ENCODE measurements around the gene LBHD1.
"Not testable (repeated sequence)": the region's sequence is repeated elsewhere in the genome, so short reads cannot be mapped to it uniquely, and the experiment has no call there.

LBHD1 gene

GRCh38 chr11:62622476-62623089, 49.5 kb downstream of the LBHD1 start:
- H3K36me3 Mint-ChIP-seq (ENCODE audit: low read depth) = peaks cover 38% of the 10 kb centered on the region
- peak overlapping the region; percentile 97 for H3K27ac Mint-ChIP-seq
- peak overlapping the region; percentile 81 for H3K4me3 Mint-ChIP-seq
- no peaks in the 10 kb centered on the region for H3K27me3 Mint-ChIP-seq (ENCODE audit: low read depth)
- no peaks in the 10 kb centered on the region for H3K9me3 Mint-ChIP-seq
- H3K4me1 Mint-ChIP-seq (ENCODE audit: low read depth) = peaks cover 22% of the 10 kb centered on the region

DNA sequence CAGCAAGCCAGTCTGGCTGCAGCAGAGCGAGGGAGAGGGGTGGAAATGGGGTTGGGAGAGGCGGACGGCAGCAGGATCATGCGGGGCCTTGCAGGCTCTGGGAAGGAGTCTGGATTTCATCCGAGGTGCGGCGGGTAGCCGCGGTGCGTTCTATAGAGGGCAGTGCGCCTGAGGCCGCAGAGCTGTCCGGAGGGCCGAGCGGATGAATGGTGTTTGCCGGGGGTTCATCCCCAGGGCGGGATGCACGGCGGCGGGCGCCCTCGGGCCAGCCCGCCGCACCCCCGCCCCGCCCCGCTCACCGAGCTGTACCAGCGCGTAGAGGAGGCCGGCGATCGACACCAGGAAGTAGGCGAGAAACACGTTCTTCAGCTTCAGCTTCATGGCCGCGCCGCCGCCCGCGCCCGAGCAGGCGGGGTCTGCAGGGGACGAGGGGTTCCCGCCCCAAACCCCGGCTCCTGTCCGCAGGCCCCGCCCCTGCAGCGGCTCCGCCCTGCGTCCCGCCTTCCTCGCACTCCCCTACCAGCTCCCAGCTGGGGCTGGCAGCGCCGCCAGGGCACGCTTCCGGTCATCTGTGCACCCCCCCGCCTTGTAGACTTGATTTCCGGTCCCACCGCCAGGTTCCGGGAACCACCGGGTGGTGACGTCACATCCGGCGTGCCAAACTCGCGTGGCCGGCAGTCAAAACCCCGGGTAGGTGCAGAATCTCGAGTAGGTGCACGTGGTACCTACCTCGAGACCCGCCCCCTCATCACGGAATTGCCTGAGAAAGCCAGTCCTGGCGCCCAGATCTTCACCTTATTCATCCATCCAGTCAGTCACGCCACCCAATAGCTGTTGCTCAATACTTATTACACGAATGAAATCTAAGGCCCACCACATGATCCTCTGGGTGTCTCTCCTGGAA, 50.2 kb downstream of the LBHD1 start, which contains the start of gene B3GAT3:
Gene B3GAT3, minus strand, starts transcription at position 420 of the 904 bp plus-strand sequence. Its CDS starts 39 bp downstream, at position 381.
- H3K36me3 Mint-ChIP-seq (ENCODE audit: low read depth) = peaks cover 36% of the 10 kb centered on the region
- no peaks in the 10 kb centered on the region for H3K9me3 Mint-ChIP-seq
- H3K27me3 Mint-ChIP-seq (ENCODE audit: low read depth) = no peaks in the 10 kb centered on the region
- peak within 1 kb of the TSS; percentile 99 for H3K27ac Mint-ChIP-seq
- H3K4me3 Mint-ChIP-seq = peak within 1 kb of the TSS; percentile 90
- peaks cover 22% of the 10 kb centered on the region for H3K4me1 Mint-ChIP-seq (ENCODE audit: low read depth)

DNA sequence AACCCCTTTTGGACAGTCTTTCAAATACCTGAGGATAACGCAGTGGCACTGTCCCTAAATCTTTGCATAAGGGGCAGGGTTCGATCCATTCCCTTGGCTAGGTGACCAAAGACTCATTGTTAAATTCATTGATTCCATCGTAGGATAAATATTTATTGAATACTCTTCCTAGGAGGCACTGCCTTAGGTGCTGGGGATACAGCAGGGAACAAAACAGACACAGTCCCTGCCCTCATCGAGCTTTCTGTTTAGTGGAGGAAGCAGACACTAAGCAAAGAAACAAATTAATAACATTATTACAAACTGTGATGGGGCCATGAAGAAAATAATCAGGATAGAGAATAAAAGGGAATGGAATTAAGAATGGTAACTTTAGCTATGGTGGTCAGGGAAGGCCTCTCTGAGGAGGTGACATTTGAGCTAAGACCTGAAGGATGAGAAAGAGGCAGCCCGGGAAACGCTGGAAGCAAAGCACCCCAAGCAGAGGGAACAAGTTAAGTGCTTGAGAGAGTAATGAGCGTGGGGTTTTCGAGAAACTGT, 51.0 kb downstream of the LBHD1 start:
- Mint-ChIP-seq H3K27me3 (ENCODE audit: low read depth) (no peaks in the 10 kb centered on the region), H3K27ac (peak overlapping the region; percentile 99), H3K4me3 (peak overlapping the region; percentile 90), H3K9me3 (no peaks in the 10 kb centered on the region), H3K4me1 (ENCODE audit: low read depth) (peaks cover 22% of the 10 kb centered on the region), H3K36me3 (ENCODE audit: low read depth) (peaks cover 29% of the 10 kb centered on the region)

GRCh38 chr11:62616957-62617356, 55.1 kb downstream of the LBHD1 start:
- not testable (repeated sequence) for H3K27me3 Mint-ChIP-seq (ENCODE audit: low read depth); H3K9me3 Mint-ChIP-seq; H3K27ac Mint-ChIP-seq; H3K4me3 Mint-ChIP-seq
- peaks cover 24% of the 10 kb centered on the region for H3K36me3 Mint-ChIP-seq (ENCODE audit: low read depth)
- peaks cover 28% of the 10 kb centered on the region for H3K4me1 Mint-ChIP-seq (ENCODE audit: low read depth)

- Mint-ChIP-seq H3K9me3 (no peaks in the 10 kb centered on the region), H3K27ac (no peak overlapping the region), H3K36me3 (ENCODE audit: low read depth) (peaks cover 16% of the 10 kb centered on the region), H3K4me1 (ENCODE audit: low read depth) (peaks cover 24% of the 10 kb centered on the region), H3K4me3 (no peak overlapping the region), H3K27me3 (ENCODE audit: low read depth) (no peaks in the 10 kb centered on the region)
These were observed 56.5 kb downstream of the LBHD1 start for GRCh38 chr11:62615521-62615920.

- H3K4me3 Mint-ChIP-seq = peak overlapping the region; percentile 10
These were observed 57.8 kb downstream of the LBHD1 start for GRCh38 chr11:62614275-62614674.

GRCh38 chr11:62613291-62613778, 58.7 kb downstream of the LBHD1 start:
- peaks cover 20% of the 10 kb centered on the region for H3K36me3 Mint-ChIP-seq (ENCODE audit: low read depth)
- no peaks in the 10 kb centered on the region for H3K27me3 Mint-ChIP-seq (ENCODE audit: low read depth)
- peak overlapping the region; percentile 75 for H3K27ac Mint-ChIP-seq
- no peaks in the 10 kb centered on the region for H3K9me3 Mint-ChIP-seq
- H3K4me3 Mint-ChIP-seq = peak overlapping the region; percentile 54
- H3K4me1 Mint-ChIP-seq (ENCODE audit: low read depth) = peaks cover 32% of the 10 kb centered on the region

More at GRCh38 chr11:62614275-62614674, 57.8 kb downstream of the LBHD1 start:
- Mint-ChIP-seq H3K4me1 (ENCODE audit: low read depth) (peaks cover 27% of the 10 kb centered on the region), H3K36me3 (ENCODE audit: low read depth) (peaks cover 21% of the 10 kb centered on the region), H3K27ac (peak overlapping the region; percentile 77), H3K9me3 (no peaks in the 10 kb centered on the region), H3K27me3 (ENCODE audit: low read depth) (no peaks in the 10 kb centered on the region)
